GM18507 (cell line): ENCODE results near the gene SSBP2.
"Not testable (repeated sequence)": the region's sequence is repeated elsewhere in the genome, so short reads cannot be mapped to it uniquely, and the experiment has no call there.

ENCODE experiments used
- DNase-seq: peaks from one replicate; pipeline ENCODE4 v3.0.0; 2011; ENCODE audit warnings: low read depth; ENCODE audit not compliant: insufficient read length; ENCODE audit errors: extremely low spot score
- FAIRE-seq: peaks from 2 replicates; lab custom pipeline; 2011; peaks lifted over from hg19 to GRCh38; lab: Jason Lieb, UNC

SSBP2 gene

DNA sequence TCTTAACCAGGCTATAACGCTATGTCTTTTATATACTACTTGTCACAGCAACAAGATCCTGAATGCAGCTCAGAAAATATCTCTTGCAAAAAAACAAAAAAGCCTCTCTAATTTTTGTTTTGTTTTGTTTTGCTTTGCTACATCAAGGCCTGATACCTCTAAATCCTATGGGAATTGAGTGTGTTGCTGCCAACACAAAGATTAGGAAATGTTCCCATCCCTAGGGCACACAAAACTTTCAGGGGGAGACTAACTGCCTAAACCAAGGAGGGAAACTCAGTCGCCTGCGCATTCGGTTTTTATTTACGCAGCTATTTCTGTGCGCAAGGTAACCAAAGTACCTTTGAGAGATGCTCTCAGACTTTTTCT lies 1.7 kb downstream of the SSBP2 start:
- FAIRE-seq, result no peak
- DNase-seq, result no peak

DNA sequence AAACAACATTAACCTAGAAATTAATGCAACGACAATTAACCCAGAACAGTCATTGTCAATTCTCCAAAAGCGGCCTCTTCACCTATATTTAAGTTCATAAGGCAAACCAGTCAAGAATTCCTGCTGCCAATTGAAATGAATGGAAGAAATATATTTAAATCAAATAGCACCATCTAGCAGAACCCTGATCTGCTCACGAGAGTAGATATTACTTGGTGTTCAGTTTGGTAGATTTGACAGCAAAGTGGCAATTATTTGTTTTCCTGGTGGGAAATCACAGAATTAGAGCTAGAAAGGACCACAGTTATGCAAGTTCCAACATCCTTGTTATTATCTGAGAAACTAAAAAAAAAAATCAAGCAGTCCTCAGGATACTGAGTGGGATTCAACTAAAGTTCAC lies 2.3 kb downstream of the SSBP2 start:
- DNase-seq (no peak), FAIRE-seq (no peak)

DNA sequence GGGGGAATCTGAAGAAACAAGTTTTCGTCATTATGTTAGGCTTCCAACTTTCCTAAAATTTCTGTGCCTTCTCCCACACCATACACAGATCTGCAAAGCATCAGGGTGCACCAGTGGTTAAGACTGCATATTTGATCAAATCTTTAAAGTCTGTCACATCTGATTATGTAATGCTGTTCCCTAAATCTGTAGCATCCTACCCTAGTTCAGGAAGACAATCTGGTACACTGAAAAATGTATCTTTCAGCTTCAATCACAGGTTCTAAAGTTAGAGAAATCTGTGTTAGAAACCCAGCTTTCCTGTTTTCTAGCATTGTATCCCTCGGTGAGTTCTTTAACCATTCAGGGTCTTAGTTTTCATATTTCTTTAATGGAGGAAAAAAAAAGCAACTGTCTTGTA lies 3.9 kb downstream of the SSBP2 start:
- no peak for DNase-seq
- FAIRE-seq, result no peak

DNA sequence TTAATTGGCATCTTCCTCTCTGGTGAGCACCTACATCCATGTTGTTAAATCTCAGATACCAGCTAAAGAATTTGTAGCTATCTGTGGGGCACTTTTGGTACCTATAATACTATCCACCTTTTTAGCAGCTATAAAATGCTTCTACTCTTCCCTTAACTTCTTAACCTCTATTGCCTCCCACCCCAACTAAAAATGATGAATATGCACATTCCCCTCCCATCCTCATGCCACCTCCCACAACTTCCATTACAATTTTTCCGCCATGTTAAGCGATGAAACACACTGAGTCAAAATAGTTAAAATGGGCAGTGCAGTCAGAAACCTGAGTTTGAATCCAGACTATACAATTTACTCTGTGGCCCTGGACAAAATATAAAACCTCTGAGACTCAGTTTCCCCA lies 10.1 kb downstream of the SSBP2 start:
- DNase-seq (no peak), FAIRE-seq (no peak)

DNA sequence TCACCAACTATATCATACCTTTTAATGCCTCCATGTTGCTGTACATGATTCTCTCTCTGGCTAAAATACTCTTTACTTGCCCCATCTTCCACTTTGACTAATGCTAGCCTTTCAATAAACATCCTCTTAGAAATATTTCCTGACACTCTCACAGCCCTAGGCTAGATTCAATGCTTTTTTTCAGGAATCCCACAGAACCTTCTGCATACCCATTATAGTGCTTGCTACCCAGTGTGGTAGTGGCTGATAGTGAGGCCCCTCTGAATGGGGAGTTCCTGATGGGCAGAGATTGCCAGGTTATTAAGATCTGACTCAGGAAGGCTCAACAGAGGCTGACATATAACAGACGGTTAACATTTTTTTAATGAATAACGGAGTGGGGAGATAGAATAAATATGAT lies 11.6 kb downstream of the SSBP2 start:
- no peak for DNase-seq
- FAIRE-seq, result no peak

DNA sequence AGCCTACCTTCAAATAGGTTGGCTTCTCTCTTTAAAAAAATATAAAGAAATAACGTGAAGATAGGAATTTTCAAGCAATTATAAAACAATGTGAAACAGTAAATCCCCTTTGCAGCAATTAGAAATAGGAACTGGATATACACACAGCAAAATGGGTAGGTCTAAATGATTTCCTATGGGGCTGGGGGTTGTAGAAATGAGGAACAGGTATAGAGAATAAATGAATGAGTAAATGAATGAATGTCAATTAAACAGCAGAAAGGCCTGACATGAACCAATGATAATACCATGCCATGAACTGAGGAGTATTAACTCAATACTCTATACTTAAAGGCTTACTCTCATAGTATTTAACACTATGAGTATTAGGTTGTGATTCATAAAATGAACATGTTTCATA lies 21.6 kb downstream of the SSBP2 start:
- DNase-seq (no peak), FAIRE-seq (no peak)

DNA sequence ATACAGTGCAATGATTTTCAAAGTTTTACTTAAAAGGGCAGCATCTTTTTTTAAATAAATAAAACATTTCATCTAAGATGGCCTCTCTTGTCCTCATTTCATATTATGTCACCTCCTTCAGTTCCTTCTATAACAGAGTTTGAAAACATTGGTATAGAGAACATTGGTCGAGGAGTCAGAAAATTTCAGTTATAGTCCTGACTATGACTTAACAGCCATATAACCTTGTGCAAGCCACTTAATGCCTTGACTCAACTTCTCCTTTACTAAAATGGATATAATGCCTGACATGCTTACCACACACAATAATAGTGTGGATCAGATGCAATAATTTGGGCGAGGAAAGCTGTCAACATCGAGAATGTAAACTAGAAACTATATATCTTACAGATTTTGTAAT lies 22.6 kb downstream of the SSBP2 start:
- FAIRE-seq (no peak), DNase-seq (no peak)

DNA sequence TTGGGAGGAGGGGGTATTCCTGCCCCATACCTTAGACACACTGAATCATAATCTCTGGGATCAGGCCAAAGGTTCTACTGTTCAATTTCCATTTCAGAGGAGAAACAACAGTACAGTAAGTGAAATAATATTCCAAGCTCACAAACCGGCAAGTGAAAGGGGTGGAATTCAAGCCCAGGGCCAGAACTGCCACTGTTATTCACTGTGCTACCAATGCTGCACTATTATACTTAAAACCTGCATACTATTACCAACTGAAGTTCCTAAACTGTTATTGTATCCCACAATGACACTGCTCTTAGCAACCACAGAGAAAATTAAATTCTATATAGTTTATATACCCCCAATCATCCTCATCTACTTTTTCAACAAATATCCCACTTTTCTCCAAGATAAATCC lies 24.6 kb downstream of the SSBP2 start:
- DNase-seq, result no peak
- FAIRE-seq, result no peak

DNA sequence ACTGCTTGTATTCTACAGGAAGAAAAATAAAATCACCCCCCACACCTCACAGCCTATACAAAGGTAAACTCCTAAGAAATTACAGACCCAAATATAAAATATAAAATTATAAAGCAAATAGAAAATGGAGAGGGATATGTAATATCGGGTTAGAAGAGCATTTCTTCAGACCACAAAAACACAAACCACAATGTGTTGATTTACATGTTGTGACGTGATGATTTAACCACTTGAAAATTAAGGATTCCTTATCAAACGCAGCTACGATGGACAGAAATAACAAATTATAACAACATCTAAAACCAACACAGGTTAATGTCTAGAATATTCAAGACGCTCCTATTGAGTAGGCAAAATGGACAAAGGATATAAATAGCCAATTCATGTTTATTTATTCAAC lies 26.3 kb downstream of the SSBP2 start:
- DNase-seq (no peak), FAIRE-seq (no peak)

DNA sequence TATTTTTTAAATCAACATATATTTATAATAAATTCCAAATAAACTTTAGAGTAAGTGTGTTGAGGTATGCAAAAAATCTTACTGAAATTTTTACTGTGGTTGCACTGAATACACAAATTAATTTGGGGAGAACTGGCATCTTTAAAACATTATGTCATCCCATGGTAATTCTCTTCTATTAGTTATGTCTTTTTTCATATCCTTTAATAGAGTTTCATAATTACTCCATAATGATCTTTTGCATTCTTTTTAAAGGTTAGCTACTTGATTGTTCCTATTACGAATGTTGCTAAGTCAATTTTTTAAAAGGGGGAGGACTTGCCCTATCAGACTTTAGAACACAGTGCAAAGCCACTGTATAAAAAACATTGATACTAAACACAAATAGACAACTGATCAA lies 26.8 kb downstream of the SSBP2 start:
- no peak for DNase-seq
- no peak for FAIRE-seq

DNA sequence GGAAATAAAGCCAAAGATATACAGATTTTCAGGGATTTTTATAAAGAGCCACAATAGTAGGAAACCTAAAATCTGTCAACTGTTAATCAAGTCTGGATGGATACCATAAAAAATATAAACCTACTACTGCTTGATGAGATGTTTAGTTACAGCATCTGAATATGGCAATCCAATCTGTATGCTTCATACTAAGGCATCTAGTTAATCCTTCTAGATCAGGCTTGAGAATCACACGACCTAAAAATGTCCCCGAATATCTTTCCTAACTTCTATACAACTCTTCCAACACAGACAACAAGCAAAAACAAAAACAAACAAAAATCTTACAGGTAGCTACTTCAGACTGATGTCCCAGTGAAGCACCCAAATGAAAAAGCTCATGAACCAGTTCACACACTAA lies 29.8 kb downstream of the SSBP2 start:
- no peak for DNase-seq
- FAIRE-seq, result no peak

DNA sequence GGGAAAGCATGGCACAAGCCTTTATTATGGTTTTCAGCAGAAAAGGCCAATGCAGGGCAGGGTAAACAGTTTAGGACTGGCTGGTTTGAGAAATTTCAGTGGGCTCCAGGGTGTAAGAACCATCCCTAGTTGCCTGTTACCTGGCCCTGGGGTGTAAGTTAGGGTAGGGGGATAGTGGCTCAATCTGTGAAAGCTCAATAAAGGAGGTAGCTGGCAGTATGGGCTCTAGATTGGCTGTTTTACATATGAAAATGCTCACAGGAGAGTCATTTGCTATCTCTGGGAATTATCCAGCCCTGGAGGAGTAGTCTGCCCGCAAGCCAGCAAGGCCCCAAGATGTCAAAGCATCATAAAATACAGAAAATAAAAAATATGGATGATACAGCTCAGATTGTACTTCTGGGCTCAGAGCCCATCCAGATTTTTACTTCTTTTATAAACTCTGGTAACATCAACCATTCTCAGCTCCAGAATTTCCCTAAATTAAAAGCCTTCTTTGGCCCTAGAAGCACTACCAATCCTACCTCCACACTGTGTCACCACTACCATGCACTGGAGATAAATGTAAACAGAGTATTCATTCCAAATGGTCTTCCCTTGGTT lies 31.1 kb downstream of the SSBP2 start:
- no peak for FAIRE-seq
- DNase-seq, result no peak

DNA sequence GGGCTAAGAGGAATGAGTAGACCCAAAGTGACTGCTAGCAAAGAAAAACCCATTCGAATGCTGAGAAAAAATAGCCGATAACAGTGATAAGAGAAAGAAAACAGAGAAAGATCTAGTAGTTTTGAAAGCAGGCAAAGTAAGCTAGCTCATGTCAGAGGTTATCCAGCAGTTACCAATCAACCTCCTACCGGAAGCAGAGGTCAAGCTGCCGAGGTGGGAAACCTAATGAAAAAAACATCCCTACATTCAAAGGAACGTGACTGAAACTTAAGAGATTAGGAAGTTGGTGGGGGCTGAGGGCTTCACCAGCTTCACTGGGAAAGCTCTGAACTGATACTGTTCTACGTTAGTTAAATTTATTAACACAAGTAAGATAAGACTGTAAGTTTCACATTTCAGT lies 32.6 kb downstream of the SSBP2 start:
- FAIRE-seq (peak; percentile 67), DNase-seq (no peak)

DNA sequence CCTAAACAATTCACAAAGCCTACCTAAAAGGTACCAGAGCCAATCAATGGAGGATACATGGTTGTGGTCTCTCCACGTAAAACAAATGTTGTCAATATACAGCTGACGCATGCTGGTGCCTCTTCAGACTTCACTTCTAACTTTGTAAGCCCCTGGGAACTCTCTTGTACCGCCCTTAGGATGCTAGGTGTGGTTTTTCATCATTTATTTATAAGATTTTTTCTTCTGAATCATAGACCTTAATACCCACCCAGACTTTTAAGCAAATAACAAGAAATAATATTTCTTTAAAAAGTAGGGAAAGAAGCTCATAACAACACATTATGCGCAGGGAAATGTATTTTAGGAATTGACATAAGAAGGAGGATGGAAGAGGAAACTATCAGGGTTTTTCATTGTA lies 33.0 kb downstream of the SSBP2 start:
- no peak for DNase-seq
- no peak for FAIRE-seq

DNA sequence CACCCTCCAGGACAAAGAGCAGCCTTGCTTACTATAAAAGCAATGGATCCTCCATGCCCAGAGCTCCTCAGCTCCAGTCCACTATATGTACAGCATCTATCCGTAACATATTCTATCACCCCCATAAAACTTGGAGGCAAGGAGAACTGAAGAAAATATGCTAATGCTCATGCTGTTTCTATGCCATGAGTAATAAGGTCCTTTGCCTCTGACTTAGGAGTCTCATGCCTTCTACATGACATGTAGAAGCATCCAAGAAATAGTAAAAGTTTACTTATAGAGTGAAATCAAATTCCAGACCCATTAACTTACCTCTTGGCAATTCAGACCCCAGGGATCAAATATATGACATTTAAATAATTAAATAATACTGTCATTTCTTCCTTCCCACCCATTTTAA lies 33.7 kb downstream of the SSBP2 start:
- no peak for DNase-seq

DNA sequence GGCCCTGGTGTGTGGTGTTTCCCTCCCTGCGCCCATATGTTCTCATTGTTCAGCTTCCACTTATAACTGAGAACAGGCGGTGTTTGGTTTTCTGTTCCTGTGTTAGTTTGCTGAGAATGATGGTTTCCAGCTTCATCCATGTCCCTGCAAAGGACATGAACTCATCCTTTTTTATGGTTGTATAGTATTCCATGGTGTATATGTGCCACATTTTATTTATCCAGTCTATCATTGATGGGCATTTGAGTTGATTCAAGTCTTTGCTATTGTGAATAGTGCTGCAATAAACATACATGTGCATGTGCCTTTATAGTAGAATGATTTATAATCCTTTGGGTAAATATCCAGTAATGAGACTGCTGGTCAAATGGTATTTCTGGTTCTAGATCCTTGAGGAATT lies 36.8 kb downstream of the SSBP2 start:
- not testable (repeated sequence) for FAIRE-seq

More for the DNA sequence above, 33.7 kb downstream of the SSBP2 start:
- FAIRE-seq, result no peak

DNA sequence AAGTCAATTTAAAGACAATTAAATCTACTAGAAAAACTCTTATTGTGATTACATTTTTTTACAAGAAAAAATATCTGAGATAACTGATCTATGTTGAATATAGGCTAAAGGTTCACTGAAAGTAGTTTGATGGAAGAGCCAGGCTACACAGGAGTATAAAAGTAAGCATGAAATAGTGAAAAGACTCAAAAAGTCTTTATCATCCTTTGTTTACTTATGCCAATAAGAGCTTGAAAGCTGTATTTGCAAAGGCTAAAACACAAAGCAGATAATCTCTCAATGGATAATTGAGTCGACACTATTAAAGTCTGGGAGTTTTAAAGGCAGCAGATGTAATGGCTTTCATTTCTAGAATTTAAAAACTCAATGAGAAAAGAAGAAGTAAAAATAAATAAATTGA lies 42.0 kb downstream of the SSBP2 start:
- FAIRE-seq (no peak), DNase-seq (no peak)

More for the DNA sequence above, 36.8 kb downstream of the SSBP2 start:
- DNase-seq, result not testable (repeated sequence)

DNA sequence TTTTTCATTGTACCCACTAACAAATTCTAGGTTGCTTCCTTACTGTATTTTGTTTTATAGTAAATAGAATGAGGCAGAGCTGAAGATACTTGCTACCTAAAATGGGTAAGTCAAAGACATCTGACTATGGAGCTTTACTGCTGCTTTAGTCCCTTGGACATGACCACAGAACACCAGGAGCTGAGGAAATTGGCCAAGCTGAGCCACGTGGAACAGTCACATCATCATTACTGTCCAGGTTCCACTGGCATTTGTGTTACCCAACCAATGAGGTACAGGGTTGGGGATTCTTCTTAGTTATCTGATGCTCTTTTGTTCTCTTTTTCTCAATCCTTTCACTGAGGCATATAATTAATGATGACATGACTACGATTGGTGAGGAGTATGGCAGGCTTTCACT lies 47.1 kb downstream of the SSBP2 start:
- DNase-seq, result no peak
- FAIRE-seq, result no peak

DNA sequence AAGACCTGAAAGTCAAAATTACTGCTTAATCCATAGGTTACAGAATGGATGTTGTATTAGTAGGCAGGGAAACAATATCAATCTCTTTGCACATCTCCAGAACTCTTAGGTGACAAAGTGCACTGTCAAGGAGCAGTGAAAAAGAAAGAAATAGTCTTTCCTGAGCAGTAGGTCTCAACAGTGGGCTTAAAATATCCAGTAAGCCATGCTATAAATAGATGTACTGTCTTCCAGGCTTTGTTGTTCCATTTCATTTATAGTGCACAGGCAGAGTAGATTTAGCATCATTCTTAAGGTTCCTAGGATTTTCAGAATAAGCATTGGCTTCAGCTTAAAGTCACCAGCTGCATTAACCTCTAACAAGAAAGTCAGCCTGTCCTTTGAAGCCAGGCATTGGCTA lies 50.7 kb downstream of the SSBP2 start:
- FAIRE-seq (no peak), DNase-seq (no peak)

DNA sequence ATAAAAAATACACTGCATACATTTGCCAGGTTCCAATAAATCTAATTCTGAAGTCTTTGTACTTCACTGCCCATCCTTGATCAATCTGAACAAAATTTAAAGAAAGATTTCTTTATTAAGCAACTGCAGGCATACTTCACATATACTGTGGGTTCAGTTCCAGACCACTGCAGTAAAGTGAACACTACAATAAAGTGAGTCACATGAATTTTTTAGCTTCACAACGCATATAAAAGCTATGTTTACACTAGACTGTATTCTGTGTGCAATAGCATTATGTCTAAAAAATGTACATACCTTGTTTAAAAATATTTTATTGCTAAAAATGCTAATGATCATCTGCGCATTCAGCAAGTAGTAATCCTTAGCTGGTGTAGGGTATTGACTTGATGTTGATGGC lies 52.1 kb downstream of the SSBP2 start:
- FAIRE-seq, result no peak
- DNase-seq, result no peak

DNA sequence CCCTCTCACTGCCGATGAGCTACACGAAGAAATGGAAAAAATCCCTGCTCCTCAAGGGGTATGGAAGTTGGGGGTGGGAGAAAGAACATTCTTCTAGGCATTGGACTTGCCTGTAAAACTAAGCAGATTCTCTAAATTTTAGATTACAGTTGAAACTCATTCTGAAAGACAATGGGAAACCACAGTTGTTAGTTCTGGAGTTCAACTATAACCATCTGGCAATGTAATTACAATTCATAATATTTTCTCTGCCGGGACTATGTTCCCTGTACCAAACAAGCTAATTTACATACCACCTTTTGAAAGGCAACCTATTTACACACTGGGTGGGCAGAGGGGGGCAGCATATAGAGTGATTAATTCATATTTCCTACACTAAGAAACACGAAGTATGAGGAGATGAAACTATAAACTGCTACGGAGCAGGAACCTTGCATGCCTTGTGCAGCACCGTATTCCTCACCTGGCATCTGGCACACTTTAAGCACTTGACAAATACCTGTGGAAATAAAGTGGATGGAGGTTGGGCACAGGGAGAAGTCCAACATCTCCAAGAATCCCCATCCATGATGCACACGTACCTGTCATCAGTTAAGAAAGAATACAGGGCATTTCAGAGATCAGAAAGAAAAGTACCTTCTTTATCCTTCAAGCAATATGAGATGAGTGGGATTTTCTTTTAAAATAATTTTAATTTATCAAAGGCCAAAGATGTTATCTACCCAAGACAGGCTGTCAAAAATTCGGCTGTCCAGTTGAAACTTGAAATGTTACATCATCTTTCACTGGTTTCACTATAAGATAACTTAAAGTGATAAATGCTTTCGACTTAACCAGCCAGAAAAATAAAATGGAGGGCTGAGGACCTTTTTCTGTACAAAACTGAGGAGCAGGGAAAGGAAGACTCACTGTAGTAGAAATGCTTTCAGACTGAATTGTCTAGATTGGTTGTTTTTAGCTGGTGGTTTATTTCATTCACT lies 54.2 kb downstream of the SSBP2 start:
- no peak for DNase-seq
- peak; percentile 56 for FAIRE-seq
